Kidney (tissue), 14 donors: ENCODE measurements around the gene SCN5A. TPM values are rescaled to one million over a fixed set of nuclear protein-coding genes. Genes with fewer than 3 reads are reported as not detected.

ENCODE experiments used
- DNase-seq, 5 donors: peaks; one replicate each; pipeline ENCODE4 v3.0.0-alpha.2; 2013 to 2020
- FAIRE-seq: peaks from 2 replicates; lab custom pipeline; 2012; peaks lifted over from hg19 to GRCh38; lab: Jason Lieb, UNC
- H3K27ac ChIP-seq, 2 donors: one replicate each; pipeline ENCODE4 v1.7.0; 2013; ENCODE audit warnings: low read depth in 2 of 2, low read length in 2 of 2, inconsistent platforms in 1 of 2
- H3K27me3 ChIP-seq: one replicate; pipeline ENCODE4 v1.7.1; 2013; ENCODE audit warnings: low read length, inconsistent platforms; ENCODE audit not compliant: control insufficient read depth, insufficient read depth
- H3K36me3 ChIP-seq, 3 donors: one replicate each; pipeline versions ENCODE4 v1.7.0 to v1.7.1; 2013; ENCODE audit warnings: low read length in 3 of 3, control low read depth in 1 of 3, inconsistent platforms in 1 of 3; ENCODE audit not compliant: insufficient read depth in 3 of 3, control insufficient read depth in 2 of 3
- H3K4me1 ChIP-seq, 3 donors: one replicate each; pipeline versions ENCODE4 v1.7.0 to v1.7.1; 2013; ENCODE audit warnings: low read length in 3 of 3, inconsistent platforms in 1 of 3, low read depth in 1 of 3; ENCODE audit not compliant: control insufficient read depth in 2 of 3, insufficient read depth in 2 of 3
- H3K4me3 ChIP-seq, 3 donors: one replicate each; pipeline versions ENCODE4 v1.7.0 to v1.8.1; 2013; ENCODE audit warnings: low read length in 3 of 3, control low read depth in 1 of 3, inconsistent platforms in 1 of 3
- H3K9ac ChIP-seq, 3 donors: one replicate each; pipeline versions ENCODE4 v1.7.0 to v1.7.1; 2013; ENCODE audit warnings: low read length in 3 of 3, control low read depth in 1 of 3, inconsistent platforms in 1 of 3
- H3K9me3 ChIP-seq, 3 donors: one replicate each; pipeline versions ENCODE4 v1.7.0 to v1.7.1; 2013; ENCODE audit warnings: low read length in 3 of 3, control low read depth in 1 of 3, inconsistent platforms in 1 of 3; ENCODE audit not compliant: control insufficient read depth in 2 of 3, insufficient read depth in 1 of 3
- CTCF ChIP-seq: IDR thresholded peaks from 3 replicates; pipeline ENCODE4 v1.5.1; 2012; ENCODE audit warnings: mild to moderate bottlenecking, moderate library complexity, borderline replicate concordance; ENCODE audit not compliant: insufficient read depth; ENCODE audit errors: extremely low read depth
- intact Hi-C: fragments of 100-400 bp; cut with DNase I; formaldehyde crosslinking; loops from one replicate; pipeline ENCODE4 v1.11.1; 2022
- polyA plus RNA-seq: library from polyadenylated mRNA; stranded (reverse); fragments of 350-450 nt; fragmentation: Illumina TruSeq; extraction: RNeasy Lipid Tissue Mini Kit (QIAGEN cat#74804); gene quantifications from one replicate; pipeline ENCODE4 v1.2.3, GENCODE V29; 2014; ENCODE audit warnings: low read depth, low replicate concordance; ENCODE audit not compliant: insufficient read depth
- total RNA-seq: library from RNA; stranded (reverse); fragmentation: NEBNext Ultra II Directional; extraction: Animal tissue kit (Norgen Biotek cat#: 25700); gene quantifications from one replicate; pipeline ENCODE4 v1.2.1, GENCODE V29; 2021
- donor health status: control.
- donor health status: control.
- donor health status: control.
- donor health status: control.
- donor health status: control.
- donor health status: DM: yes; HTN: yes; CAD: no.
- donor health status: Normal renal cell carcinoma (clear cell type).

Gene SCN5A
- total and polyA plus RNA-seq, 2 donors from 2014 or later, result 0.06 to 0.72 TPM

- H3K27me3 ChIP-seq, result no peaks in the 10 kb centered on the region
- no peak for FAIRE-seq
Measured at GRCh38 chr3:38555149-38555840, 94.2 kb downstream of the SCN5A start.

GRCh38 chr3:38554127-38554827 lies 95.2 kb downstream of the SCN5A start:
- intact Hi-C loops, result no loop called here
- Histone ChIP-seq H3K9me3 (no peaks in the 10 kb centered on the region), H3K27me3 (no peaks in the 10 kb centered on the region), H3K9ac (no peak overlapping the region), H3K36me3 (no peaks in the 10 kb centered on the region), H3K4me1 (no peaks in the 10 kb centered on the region), H3K4me3 (no peak overlapping the region), H3K27ac (no peak overlapping the region)
- TF ChIP-seq CTCF, result no peak
- DNase-seq (peak in 1 of 5 donors; percentile 18), FAIRE-seq (no peak)

More at GRCh38 chr3:38555149-38555840, 94.2 kb downstream of the SCN5A start:
- intact Hi-C loops, result no loop called here
- Histone ChIP-seq H3K27ac (no peak overlapping the region), H3K4me3 (no peak overlapping the region), H3K9me3 (no peaks in the 10 kb centered on the region), H3K9ac (no peak overlapping the region), H3K36me3 (no peaks in the 10 kb centered on the region), H3K4me1 (no peaks in the 10 kb centered on the region)
- DNase-seq, result peak in 2 of 5 donors; percentile 2 to 25
- no peak for TF ChIP-seq CTCF

GRCh38 chr3:38553071-38553470 lies 96.4 kb downstream of the SCN5A start:
- DNase-seq, result no peak
- FAIRE-seq, result no peak

More at GRCh38 chr3:38553071-38553470, 96.4 kb downstream of the SCN5A start:
- no peak overlapping the region for H3K4me3 ChIP-seq
- H3K36me3 ChIP-seq, result no peaks in the 10 kb centered on the region
- no peaks in the 10 kb centered on the region for H3K9me3 ChIP-seq
- no peak overlapping the region for H3K9ac ChIP-seq
- TF ChIP-seq CTCF, result no peak
- intact Hi-C loops, result no loop called here
- H3K4me1 ChIP-seq, result no peaks in the 10 kb centered on the region
- no peak overlapping the region for H3K27ac ChIP-seq
- H3K27me3 ChIP-seq, result no peaks in the 10 kb centered on the region
